CD4-positive, alpha-beta T cell treated with Interleukin-4 for 1 hour (primary cell): Measurements from ENCODE around the gene SLC25A11.

Experiments
- DNase-seq, 2 donors: peaks; one replicate each; pipeline ENCODE4 v3.0.0-alpha.2; 2020 to 2022

The SLC25A11 gene, protein sequence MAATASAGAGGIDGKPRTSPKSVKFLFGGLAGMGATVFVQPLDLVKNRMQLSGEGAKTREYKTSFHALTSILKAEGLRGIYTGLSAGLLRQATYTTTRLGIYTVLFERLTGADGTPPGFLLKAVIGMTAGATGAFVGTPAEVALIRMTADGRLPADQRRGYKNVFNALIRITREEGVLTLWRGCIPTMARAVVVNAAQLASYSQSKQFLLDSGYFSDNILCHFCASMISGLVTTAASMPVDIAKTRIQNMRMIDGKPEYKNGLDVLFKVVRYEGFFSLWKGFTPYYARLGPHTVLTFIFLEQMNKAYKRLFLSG

GRCh38 chr17:4939796-4940554 is at the start of gene SLC25A11, which contains the start of gene RNF167:
TSS of gene SLC25A11 (minus strand) at chr17:4940046. CDS start at chr17:4939910, 136 bp downstream.
TSS of gene RNF167 (plus strand) at chr17:4940268. CDS start at chr17:4940910, 642 bp downstream.
- peak; percentile 99 to 100 for DNase-seq

- no peak for DNase-seq
Measured at GRCh38 chr17:4987767-4988567, 48.1 kb upstream of the SLC25A11 start.

GRCh38 chr17:4986951-4987766 is 47.3 kb upstream of the SLC25A11 start, which contains the start of gene CAMTA2:
TSS of gene CAMTA2 (minus strand) at chr17:4987675. CDS start at chr17:4986222, 1,453 bp downstream.
- peak; percentile 85 to 87 for DNase-seq

- no peak for DNase-seq
Measured at GRCh38 chr17:4986403-4986802, 46.6 kb upstream of the SLC25A11 start.

DNA sequence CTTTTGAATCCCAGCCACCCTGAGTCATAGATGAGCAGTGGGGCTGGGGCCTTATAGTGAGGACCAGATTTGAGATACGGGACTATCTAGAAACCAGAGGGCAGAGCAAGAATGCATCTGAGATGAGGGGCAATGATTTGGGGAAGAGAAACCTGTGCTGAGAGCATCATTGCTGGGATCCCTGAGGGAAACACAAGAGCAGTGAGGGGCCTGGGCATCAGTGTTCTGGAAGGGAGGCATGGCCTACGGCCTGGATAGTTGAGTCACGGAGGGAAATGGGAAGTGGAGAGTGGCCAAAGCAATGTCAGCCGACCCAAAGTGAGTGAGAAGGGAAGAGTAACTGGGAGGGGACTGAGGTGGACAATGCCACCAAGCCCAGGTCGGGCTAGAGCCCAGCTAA is 42.5 kb upstream of the SLC25A11 start:
- no peak for DNase-seq

GRCh38 chr17:4980644-4981216 is 40.9 kb upstream of the SLC25A11 start:
- DNase-seq: peak; percentile 29 to 78

- no peak for DNase-seq
Measured at GRCh38 chr17:4978726-4979125, 38.9 kb upstream of the SLC25A11 start.

GRCh38 chr17:4974115-4974670 is 34.3 kb upstream of the SLC25A11 start:
- no peak for DNase-seq

DNA sequence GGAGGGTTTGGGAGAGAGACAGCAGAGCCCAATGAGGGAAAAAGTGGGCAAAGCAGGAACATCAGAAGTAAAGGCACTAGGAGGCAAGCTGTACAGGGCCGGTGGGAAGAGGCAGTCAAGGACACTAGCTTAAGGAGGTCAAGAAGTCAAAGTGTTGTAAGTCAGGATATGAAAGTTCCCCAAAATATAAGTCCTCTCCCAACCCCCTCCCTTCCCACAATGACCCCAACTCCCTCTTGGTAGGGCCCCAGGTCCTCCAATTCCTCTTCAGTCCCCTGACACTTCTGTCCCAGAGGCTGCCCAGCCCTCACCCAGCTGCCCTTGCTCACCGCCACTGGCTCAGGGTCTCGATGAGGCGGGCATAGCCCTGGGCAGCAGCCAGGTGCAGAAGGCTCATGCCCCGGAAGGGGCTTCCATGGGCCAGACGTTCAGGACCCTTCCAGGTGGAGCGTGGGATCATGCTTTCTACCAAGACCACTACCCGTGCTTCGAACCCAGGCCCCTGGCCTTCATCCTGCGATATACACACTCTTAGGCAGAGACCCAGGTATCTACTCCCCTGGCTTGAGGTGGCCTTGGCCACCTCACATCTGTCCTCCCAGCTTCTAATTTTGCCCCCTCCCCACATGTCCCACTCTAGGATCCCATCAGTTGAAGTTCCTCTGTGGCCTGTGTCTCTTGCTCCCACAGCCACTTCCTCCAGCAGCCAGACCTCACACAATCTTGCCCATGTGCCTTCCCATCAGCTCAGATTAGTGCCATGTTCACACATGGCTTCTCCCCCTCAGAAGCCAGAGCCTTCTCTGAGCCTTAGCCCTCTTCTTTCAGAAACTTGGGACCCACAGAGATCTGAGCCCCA is 33.6 kb upstream of the SLC25A11 start:
- DNase-seq: no peak

DNA sequence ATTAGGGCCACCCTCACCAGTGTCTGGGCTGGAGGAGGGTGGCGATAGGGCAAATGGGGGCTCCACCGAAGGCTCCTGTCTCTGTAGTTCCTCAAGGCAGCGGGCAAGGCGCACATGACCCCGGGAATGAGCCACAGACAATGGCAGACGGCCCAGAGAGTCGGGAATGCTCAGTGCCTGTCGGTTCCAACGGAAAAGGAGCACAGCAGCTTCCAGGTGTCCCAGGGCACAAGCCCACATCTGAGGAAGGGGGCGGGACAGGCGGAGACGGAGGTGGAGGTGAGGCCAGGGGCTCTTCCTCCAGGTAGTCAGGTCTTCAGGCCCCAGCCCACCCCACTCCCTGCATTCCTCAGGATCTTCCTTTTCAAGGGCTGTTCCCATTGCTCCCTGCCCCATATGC is 32.9 kb upstream of the SLC25A11 start:
- DNase-seq: no peak

- DNase-seq: no peak
Measured at GRCh38 chr17:4972322-4972721, 32.5 kb upstream of the SLC25A11 start.

DNA sequence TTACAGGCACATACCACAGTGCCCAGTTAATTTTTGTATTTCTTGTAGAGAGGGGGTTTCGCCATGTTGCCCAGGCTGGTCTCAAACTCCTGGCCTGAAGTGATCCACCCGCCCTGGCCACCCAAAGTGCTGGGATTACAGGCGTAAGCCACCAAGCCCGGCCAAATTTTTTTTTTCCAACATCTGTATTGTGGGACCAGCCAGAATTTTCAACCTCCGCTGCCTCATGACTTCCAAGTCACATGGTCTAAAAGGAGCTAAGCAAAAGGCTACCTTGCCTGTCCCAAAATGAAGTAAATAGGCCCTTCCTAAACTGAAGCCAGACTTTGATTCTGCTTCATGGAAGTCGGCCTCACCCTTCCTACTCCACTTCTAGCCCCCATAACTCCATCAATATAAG is 32.0 kb upstream of the SLC25A11 start:
- no peak for DNase-seq

DNA sequence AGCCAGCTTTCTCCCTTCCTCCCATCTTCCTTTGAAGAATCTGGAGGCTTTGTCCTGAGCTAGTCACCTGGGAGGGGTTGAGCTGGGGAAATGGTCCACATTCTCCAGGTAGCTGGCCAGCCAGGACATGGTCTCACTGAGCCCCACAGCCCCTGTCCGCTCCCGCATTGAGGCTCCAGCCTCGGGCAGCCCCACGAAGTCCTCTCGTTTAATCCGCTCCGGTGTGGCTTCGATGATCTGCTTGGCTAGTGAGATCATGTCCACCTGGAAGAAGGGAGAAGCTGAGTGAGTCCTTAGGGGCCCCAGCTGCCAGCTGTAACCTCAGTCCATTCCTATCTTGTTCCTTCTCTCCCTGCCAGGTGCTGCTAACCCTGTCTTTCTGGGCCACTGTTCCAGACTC is 30.4 kb upstream of the SLC25A11 start:
- no peak for DNase-seq

- no peak for DNase-seq
Measured at GRCh38 chr17:4969551-4970173, 29.8 kb upstream of the SLC25A11 start.

- DNase-seq: no peak
Measured at GRCh38 chr17:4969047-4969550, 29.3 kb upstream of the SLC25A11 start.

DNA sequence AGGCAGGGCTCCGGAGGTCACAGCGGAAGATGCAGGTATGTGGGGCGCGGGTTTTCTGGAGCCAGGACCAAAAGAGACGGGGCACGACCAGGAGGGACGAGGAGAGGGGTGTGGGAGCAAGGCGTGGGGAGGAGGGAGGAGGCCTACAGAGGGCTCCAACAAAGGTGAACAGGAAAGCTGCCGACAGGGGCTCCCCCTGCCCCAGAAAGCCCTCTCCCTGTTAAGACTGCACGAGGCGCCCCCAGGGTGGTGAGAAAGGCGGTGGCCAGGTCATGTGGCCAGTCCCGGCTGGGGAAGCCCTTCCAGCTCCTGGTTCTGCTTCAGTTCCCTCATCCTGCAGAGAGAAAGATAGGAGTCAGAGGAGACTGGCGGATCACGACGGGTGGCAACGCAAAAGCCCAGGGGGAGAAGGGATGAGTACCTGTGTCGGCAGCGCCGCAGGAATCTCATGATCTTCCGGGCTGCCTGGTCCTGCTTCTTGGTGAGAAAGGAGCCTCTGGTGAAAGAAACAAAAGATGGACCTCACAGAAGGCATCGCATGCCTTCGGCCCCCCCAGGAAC is 28.7 kb upstream of the SLC25A11 start:
- no peak for DNase-seq

GRCh38 chr17:4967539-4968485 is 28.0 kb upstream of the SLC25A11 start, which contains the start of gene SPAG7:
TSS of gene SPAG7 (minus strand) at chr17:4967817. CDS start at chr17:4967804, 13 bp downstream.
- DNase-seq: peak; percentile 95 to 97
